DND-41 (cell line): ENCODE measurements around the gene DDX46.
"Not testable (repeated sequence)": the region's sequence is repeated elsewhere in the genome, so short reads cannot be mapped to it uniquely, and the experiment has no call there.

Experiments
- EZH2 ChIP-seq: IDR thresholded peaks from 3 replicates; pipeline ENCODE4 v1.6.1; 2012; ENCODE audit warnings: borderline replicate concordance, low read depth, mild to moderate bottlenecking, moderate library complexity, low read length, inconsistent platforms; ENCODE audit not compliant: severe bottlenecking
- TF ChIP-seq, protein P1 (sequence below): IDR thresholded peaks from 2 replicates; pipeline ENCODE4 v1.5.1; 2012; ENCODE audit warnings: borderline replicate concordance, low read length, moderate library complexity, mild to moderate bottlenecking; ENCODE audit not compliant: poor library complexity, severe bottlenecking; ENCODE audit errors: extremely low read depth

DNA sequence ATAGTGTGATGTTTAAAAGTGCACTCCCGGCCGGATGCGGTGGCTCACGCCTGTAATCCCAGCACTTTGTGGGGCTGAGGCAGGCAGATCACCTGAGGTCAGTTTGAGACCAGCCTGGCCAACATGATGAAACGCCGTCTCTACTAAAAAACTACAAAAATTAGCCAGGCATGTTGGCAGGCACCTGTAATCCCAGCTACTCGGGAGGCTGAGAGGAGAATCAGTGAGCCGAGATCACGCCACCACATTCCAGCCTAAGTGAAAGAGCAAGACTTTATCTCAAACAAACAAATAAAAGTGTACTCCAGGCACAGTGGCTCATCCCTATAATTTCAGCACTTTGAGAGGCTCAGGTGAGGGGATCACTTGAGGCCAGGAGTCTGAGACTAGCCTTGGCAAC, 79.8 kb downstream of the DDX46 start:
- TF ChIP-seq, protein P1, sequence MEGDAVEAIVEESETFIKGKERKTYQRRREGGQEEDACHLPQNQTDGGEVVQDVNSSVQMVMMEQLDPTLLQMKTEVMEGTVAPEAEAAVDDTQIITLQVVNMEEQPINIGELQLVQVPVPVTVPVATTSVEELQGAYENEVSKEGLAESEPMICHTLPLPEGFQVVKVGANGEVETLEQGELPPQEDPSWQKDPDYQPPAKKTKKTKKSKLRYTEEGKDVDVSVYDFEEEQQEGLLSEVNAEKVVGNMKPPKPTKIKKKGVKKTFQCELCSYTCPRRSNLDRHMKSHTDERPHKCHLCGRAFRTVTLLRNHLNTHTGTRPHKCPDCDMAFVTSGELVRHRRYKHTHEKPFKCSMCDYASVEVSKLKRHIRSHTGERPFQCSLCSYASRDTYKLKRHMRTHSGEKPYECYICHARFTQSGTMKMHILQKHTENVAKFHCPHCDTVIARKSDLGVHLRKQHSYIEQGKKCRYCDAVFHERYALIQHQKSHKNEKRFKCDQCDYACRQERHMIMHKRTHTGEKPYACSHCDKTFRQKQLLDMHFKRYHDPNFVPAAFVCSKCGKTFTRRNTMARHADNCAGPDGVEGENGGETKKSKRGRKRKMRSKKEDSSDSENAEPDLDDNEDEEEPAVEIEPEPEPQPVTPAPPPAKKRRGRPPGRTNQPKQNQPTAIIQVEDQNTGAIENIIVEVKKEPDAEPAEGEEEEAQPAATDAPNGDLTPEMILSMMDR: not testable (repeated sequence)
- TF ChIP-seq EZH2: not testable (repeated sequence)
